K562 (cell line): ENCODE results near the gene GDF15. TPM values are rescaled to one million over a fixed set of nuclear protein-coding genes. Genes with fewer than 3 reads are reported as not detected.

Experiments
- ADNP ChIP-seq: fragments of 200-800 bp; sonication (Bioruptor generic); IDR thresholded peaks from 2 replicates; pipeline ENCODE4 v1.6.1; 2016; ENCODE audit warnings: missing genetic modification characterization, missing compliant biosample characterization
- ARID3B ChIP-seq: fragments of 250-450 bp; sonication (Bioruptor Pico); IDR thresholded peaks from 2 replicates; pipeline ENCODE4 v1.4.0; 2020; ENCODE audit warnings: borderline replicate concordance
- DEAF1 ChIP-seq: fragments of 450-650 bp; formaldehyde crosslinking; IDR thresholded peaks from 2 replicates; pipeline ENCODE4 v1.4.0; 2020; ENCODE audit warnings: mild to moderate bottlenecking, moderate library complexity
- DNMT1 ChIP-seq: fragments of 450-650 bp; IDR thresholded peaks from 2 replicates; pipeline ENCODE4 v1.6.1; 2016; ENCODE audit warnings: antibody characterized with exemption, mild to moderate bottlenecking
- E2F3 ChIP-seq: fragments of 250-450 bp; sonication (Bioruptor Pico); IDR thresholded peaks from 2 replicates; pipeline ENCODE4 v1.4.0; 2020; ENCODE audit warnings: mild to moderate bottlenecking
- FOS ChIP-seq: IDR thresholded peaks from 3 replicates; pipeline ENCODE4 v1.6.1; 2011; ENCODE audit not compliant: insufficient read length; ENCODE audit errors: extremely low read depth
- GATAD2A ChIP-seq: fragments of 450-650 bp; IDR thresholded peaks from 2 replicates; pipeline ENCODE4 v1.6.1; 2017
- GATAD2B ChIP-seq: fragments of 450-650 bp; IDR thresholded peaks from 2 replicates; pipeline ENCODE4 v1.6.1; 2017; ENCODE audit warnings: mild to moderate bottlenecking, borderline replicate concordance
- NCOR1 ChIP-seq: fragments of 450-650 bp; IDR thresholded peaks from 2 replicates; pipeline ENCODE4 v1.6.1; 2016; ENCODE audit warnings: mild to moderate bottlenecking, moderate library complexity
- NR3C1 ChIP-seq: sonication (generic); formaldehyde crosslinking; IDR thresholded peaks from 2 replicates; pipeline ENCODE4 v1.8.1; 2022; ENCODE audit warnings: missing genetic modification reagents
- PHF8 ChIP-seq: fragments of 200-600 bp; sonication (generic); IDR thresholded peaks from 2 replicates; pipeline ENCODE4 v1.6.1; 2012; ENCODE audit warnings: mixed run types, mild to moderate bottlenecking, inconsistent platforms, low read length, moderate library complexity, borderline replicate concordance
- PRDM10 ChIP-seq: fragments of 450-650 bp; IDR thresholded peaks from 2 replicates; pipeline ENCODE4 v1.6.1; 2018; ENCODE audit not compliant: partially characterized antibody
- SMAD3 ChIP-seq: fragments of 450-650 bp; formaldehyde crosslinking; conservative IDR thresholded peaks from 2 replicates; pipeline ENCODE4 v1.4.0; 2020; ENCODE audit warnings: mild to moderate bottlenecking
- SREBF2 ChIP-seq: sonication (generic); formaldehyde crosslinking; IDR thresholded peaks from 2 replicates; pipeline ENCODE4 v1.4.0; 2020; ENCODE audit warnings: mild to moderate bottlenecking, missing genetic modification reagents
- TAL1 ChIP-seq: fragments of 450-650 bp; IDR thresholded peaks from 2 replicates; pipeline ENCODE4 v1.6.1; 2016; ENCODE audit warnings: mild to moderate bottlenecking
- TBL1XR1 ChIP-seq, 2 experiments: IDR thresholded peaks; 2 replicates each; pipeline ENCODE4 v1.6.1; 2012; ENCODE audit warnings: improper control_type of control experiment in 2 of 2, low read length in 2 of 2, mild to moderate bottlenecking in 1 of 2
- XRCC5 ChIP-seq: fragments of 200-400 bp; formaldehyde crosslinking; IDR thresholded peaks from 2 replicates; pipeline ENCODE4 v1.6.1; 2017; ENCODE audit warnings: low read depth, mild to moderate bottlenecking, low read length
- ZNF395 ChIP-seq: fragments of 200-800 bp; sonication (Bioruptor generic); IDR thresholded peaks from 2 replicates; pipeline ENCODE4 v1.6.1; 2017; ENCODE audit warnings: missing genetic modification characterization, missing compliant biosample characterization
- ZNF431 ChIP-seq: sonication (generic); formaldehyde crosslinking; IDR thresholded peaks from 2 replicates; pipeline ENCODE4 v1.8.0; 2022; ENCODE audit warnings: mild to moderate bottlenecking, missing genetic modification reagents
- ZNF668 ChIP-seq: fragments of 250-450 bp; sonication (Bioruptor Pico); IDR thresholded peaks from 2 replicates; pipeline ENCODE4 v1.8.0; 2022; ENCODE audit warnings: mild to moderate bottlenecking, inconsistent platforms
- ZNF780A ChIP-seq: fragments of 250-450 bp; sonication (Bioruptor Pico); IDR thresholded peaks from 2 replicates; pipeline ENCODE4 v1.5.0; 2021; ENCODE audit warnings: mild to moderate bottlenecking
- polyA plus RNA-seq, 8 experiments: library from polyadenylated mRNA; depleted of rRNA in 4 of 8; stranded (reverse) in 5 of 8; unstranded in 3 of 8; fragments of >200 nt; fragmentation: Nextera tagmentation in 2 of 8; fragmentation: Illumina TruSeq in 1 of 8; extraction: Ambion mirVana in 2 of 8; extraction: Trizol in 1 of 8; gene quantifications; 2 replicates each; pipeline versions ENCODE4 v1.2.1 to v1.2.3, GENCODE V29; 2011 to 2014; ENCODE audit warnings: inconsistent platforms in 1 of 8, missing spikeins in 1 of 8
- total RNA-seq, 7 experiments: library from RNA; depleted of rRNA in 6 of 7; stranded (reverse); fragments of >200 nt in 6 of 7; fragmentation: Illumina TruSeq in 2 of 7; extraction: Trizol in 2 of 7; gene quantifications; 2 replicates each; pipeline versions ENCODE4 v1.2.1 to v1.2.3, GENCODE V29; 2011 to 2021; ENCODE audit warnings: low replicate concordance in 1 of 7

Gene GDF15
- total and polyA plus RNA-seq, 9 of the 15 experiments (the other 6 are each of a cell fraction or from before 2014, with no cell fraction given), result 2.3 to 82.4 (median 12.5) TPM

- TF ChIP-seq ARID3B (CRISPR knock-in tag), result 0 out of 2 replicates have a peak, but pooled peaks have one; percentile 54
- peak; percentile 76; the same call in 1 of the 2 replicates for TF ChIP-seq ZNF431
- TF ChIP-seq PHF8, result peak; percentile 44; the same call in 1 of the 2 replicates
- peak; percentile 53 to 82; a peak in 3 of 4 replicates for TF ChIP-seq TBL1XR1 (IDR thresholded peaks at IDR 0.05; ENCODE audit: low read length in 2 of 2)
- peak; percentile 73; the same call in 1 of the 2 replicates for TF ChIP-seq ADNP (tag)
- peak; percentile 95 for TF ChIP-seq ZNF395 (CRISPR knock-in tag)
- TF ChIP-seq PRDM10, result peak; percentile 86
- TF ChIP-seq DEAF1, result no peak
- TF ChIP-seq ZNF780A (CRISPR knock-in tag), result no peak
- TF ChIP-seq E2F3 (CRISPR knock-in tag), result peak; percentile 34; the same call in 1 of the 2 replicates
- TF ChIP-seq GATAD2B, result peak; percentile 83; the same call in 1 of the 2 replicates
- TF ChIP-seq DNMT1, result no peak
- TF ChIP-seq GATAD2A, result peak; percentile 90; the same call in 1 of the 2 replicates
- no peak for TF ChIP-seq NR3C1
- TF ChIP-seq TAL1, result peak; percentile 94
- no peak for TF ChIP-seq SREBF2 (CRISPR knock-in tag)
- peak; percentile 66; the same call in 1 of the 2 replicates for TF ChIP-seq ZNF668 (CRISPR knock-in tag)
- peak; percentile 15 for TF ChIP-seq FOS
- peak; percentile 29; the same call in 1 of the 2 replicates for TF ChIP-seq XRCC5
- peak; percentile 59; the same call in 1 of the 2 replicates for TF ChIP-seq SMAD3
- peak; percentile 95 for TF ChIP-seq NCOR1
Measured at GRCh38 chr19:18373892-18374629, 11.9 kb upstream of the GDF15 start (continued).
